Activated T-helper 9 cell treated with anti-CD3 and anti-CD28 coated beads, Interleukin-2, amount 50 U/mL, for 16 hours (primary cell): Measurements from ENCODE around the gene LMLN.
"Not testable (repeated sequence)": the region's sequence is repeated elsewhere in the genome, so short reads cannot be mapped to it uniquely, and the experiment has no call there.

Source experiments
- DNase-seq: peaks from one replicate; pipeline ENCODE4 v3.0.0-alpha.2; 2020; ENCODE audit warnings: low read depth

The LMLN gene, protein sequence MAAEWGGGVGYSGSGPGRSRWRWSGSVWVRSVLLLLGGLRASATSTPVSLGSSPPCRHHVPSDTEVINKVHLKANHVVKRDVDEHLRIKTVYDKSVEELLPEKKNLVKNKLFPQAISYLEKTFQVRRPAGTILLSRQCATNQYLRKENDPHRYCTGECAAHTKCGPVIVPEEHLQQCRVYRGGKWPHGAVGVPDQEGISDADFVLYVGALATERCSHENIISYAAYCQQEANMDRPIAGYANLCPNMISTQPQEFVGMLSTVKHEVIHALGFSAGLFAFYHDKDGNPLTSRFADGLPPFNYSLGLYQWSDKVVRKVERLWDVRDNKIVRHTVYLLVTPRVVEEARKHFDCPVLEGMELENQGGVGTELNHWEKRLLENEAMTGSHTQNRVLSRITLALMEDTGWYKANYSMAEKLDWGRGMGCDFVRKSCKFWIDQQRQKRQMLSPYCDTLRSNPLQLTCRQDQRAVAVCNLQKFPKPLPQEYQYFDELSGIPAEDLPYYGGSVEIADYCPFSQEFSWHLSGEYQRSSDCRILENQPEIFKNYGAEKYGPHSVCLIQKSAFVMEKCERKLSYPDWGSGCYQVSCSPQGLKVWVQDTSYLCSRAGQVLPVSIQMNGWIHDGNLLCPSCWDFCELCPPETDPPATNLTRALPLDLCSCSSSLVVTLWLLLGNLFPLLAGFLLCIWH

DNA sequence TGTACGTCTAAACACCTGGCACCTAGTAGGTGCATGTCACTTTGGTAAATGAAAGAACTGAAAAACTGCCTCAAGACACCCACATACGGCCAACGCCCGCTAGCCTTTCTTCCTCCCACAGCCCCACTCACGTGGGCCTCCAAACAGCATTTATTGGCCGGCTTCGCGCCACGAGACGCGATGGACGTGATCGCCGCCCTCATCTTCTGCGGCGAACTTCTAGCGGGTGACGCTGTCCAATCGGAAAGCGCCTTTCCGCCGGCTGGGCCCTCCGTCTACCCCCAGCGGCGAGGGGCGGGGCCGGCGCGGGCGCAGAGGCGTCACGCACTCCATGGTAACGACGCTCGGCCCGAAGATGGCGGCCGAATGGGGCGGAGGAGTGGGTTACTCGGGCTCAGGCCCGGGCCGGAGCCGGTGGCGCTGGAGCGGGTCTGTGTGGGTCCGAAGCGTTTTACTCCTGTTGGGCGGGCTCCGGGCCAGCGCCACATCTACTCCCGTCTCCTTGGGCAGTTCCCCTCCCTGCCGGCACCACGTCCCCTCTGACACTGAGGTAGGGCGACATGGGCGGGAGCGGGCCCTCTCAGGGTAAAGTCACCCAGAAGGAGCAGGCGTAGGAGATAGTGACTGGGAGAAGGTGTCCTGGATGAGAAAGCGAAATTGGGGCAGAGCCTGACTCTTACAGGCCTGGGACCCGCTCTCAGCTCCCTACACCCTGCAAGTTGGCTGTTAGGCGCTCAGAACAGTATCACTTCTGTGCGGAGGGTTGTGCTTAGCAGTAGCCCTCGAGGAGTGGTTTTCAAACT is at the start of gene LMLN:
Gene LMLN, plus strand, starts transcription at position 327 of the 803 bp plus-strand sequence. Its CDS starts 29 bp downstream, at position 356.
- peak; percentile 93 for DNase-seq

DNA sequence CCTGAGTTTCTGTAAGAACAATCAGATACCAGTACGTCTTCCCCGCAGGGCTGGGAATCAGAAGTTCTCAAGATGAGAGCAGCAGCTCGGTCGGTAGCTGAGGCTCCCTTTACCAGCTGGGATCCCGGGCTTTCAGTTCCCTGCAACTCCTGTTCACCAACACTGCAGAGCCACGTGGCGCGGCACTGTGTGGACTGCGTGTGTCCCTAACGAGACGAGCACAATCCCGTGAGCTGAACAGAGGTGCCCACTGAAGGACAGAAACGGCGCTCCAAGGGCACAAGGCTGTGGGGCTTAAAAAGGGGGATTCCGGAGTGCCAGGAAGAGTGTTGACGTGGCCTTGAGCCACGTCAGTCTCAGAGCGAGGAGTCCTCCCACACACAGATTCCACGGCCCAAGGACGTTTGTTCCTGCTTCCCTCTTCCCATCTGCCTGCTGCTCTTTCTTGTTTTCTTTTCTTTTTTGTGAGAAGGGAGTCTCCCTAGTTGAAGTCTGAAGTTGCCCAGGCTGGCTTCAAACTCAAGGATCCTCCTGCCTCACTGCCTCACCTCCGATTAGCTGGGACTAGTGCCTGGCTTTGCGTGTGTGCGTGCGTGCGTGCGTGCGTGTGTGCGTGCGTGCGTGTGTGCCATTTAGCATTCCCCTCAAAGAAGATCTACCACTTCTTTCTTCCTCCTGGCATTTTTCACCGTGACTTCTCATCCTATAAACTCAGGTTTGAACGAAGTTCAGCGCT is 47.1 kb upstream of the LMLN start:
- no peak for DNase-seq

DNA sequence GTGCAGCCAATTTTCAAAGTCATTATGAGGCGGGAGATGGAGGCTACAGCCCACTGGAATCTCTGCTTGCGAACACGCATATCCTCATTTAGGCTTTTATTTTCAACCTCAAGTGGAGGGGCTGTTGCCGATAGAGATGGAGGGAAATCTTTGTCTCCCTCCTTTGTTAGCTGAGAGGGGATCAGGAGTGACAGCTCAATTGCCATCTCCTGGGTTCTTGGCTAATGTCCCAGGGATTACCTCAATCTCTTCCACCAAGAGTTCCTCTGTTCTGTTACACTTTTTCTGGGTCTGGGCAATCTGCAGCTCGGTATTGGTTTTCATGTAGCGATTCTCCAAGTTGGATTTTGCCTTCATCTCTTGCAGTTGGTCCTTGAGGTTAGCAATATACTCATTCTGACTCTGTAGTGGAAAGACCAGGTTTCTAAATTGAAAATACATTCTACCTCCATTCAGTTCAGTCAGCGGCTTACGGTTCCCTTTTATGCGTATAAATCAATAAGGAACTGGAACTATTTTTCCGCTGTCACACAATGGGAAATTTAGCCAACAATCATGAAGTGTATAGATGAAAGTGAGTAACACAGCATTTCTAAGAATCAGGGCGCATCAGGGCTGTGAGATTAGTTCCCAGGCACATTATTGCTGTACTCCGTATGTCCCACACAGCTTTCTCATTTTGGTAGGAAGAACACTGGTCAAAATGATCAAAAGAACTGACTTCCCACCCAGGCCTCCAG is 46.2 kb upstream of the LMLN start:
- no peak for DNase-seq

DNA sequence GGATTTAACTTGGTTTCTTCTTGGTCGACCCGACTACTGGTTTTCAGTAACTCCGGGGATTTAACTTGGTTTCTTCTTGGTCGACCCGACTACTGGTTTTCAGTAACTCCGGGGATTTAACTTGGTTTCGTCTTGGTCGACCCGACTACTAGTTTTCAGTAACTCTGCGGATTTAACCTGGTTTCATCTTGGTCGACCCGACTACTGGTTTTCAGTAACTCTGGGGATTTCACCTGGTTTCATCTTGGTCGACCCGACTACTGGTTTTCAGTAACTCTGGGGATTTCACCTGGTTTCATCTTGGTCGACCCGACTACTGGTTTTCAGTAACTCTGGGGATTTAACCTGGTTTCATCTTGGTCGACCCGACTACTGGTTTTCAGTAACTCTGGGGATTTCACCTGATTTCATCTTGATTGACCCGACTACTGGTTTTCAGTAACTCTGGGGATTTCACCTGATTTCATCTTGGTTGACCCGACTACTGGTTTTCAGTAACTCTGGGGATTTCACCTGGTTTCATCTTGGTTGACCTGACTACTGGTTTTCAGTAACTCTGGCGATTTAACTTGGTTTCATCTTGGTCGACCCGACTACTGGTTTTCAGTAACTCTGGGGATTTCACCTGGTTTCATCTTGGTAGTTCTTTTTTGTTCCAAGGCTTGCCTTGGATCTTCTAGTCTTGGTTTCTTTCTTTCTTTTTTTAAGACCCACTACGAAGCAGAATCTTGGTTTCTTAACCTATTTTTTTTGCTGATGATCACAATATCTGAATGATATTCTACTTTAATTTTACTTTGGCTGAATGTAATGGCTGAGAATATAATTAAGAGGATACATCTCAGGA is 38.4 kb upstream of the LMLN start:
- not testable (repeated sequence) for DNase-seq

DNA sequence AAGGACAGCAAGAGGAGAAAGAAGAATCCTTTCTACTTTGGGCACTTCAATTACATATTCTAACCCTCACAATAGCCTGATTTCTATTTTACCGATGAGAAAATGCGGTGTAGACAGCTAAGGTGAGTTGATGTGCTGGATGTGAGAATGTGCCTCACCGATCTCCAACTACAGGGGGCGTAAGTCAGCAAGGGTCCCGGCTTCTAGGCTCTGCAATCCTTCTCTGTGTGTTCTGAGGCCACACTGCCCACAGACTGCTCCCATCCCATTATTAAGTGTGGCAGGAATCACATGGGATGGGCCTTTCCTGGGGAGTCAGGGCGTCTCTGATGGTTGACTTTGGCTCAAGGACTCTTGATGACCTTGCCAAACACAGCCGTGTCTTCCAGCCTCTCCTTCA is 33.6 kb upstream of the LMLN start:
- DNase-seq: no peak

DNA sequence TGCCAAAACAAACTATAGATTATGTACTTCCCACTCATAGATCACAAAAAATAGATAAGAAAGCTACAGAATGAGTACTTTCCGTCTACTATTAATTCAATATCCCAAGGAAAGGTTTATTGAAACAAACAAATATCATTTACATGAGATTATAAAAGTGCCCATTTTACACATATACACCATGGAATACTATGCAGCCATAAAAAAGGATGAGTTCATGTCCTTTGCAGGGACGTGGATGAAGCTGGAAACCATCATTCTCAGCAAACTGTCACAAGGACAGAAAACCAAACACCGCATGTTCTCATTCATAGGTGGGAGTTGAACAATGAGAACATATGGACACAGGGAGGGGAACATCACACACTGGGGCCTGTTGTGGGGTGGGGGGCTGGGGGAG is 32.4 kb upstream of the LMLN start:
- not testable (repeated sequence) for DNase-seq

DNA sequence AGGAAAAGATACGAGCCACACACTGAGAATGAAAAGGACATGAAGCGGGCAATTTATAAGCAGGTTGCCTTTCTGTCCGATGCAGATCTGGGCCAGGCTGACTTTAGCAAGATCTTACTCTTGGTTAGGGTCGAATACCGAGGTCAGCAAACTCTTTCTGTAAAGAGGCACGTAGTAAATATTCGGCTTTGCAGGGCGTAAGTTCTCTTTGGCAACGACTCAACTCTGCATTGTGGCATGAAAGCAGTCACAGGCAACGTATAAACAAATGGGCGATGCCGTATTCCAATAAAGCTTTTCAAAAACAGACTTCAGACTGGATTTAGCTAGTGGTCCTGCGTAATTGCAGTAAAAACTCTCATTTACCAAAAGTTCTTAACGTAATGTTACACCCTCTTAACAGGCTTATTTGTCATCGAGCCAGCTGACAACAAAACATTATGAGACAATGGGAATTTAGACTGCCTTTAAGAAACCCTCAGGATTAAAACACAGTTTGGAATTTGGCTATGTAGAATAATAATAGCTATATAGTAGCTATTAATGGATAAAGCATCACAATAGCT is 23.1 kb upstream of the LMLN start:
- no peak for DNase-seq

DNA sequence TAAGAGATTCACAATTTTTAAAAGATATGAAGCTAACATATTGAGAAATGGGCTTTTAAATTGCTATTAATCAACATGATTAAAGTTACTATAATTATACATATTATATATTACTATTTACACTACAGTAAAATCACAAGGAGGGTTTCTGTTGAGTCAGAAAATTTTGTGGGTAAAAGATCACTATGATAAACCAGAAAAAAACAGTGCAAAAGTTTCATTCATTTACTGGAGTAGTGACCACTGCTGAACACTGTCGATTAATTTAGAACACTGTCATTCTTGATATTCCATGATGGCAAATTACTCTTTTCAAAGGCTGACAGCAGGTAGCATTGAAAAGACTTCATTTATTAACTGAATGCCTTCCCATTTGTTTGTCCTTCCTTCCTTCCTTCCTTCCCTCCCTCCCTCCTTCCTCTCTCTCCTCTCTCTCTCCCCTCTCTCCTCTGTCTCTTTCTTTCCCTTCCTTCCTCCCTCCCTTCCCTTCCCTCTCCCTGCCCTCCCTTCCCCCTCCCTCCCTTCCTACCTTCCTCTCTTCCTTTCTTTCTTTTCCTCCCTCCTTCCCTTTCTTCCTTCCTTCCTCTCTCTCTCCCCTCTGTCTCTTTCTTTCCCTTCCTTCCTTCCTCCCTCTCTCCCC is 19.2 kb upstream of the LMLN start:
- DNase-seq: no peak

DNA sequence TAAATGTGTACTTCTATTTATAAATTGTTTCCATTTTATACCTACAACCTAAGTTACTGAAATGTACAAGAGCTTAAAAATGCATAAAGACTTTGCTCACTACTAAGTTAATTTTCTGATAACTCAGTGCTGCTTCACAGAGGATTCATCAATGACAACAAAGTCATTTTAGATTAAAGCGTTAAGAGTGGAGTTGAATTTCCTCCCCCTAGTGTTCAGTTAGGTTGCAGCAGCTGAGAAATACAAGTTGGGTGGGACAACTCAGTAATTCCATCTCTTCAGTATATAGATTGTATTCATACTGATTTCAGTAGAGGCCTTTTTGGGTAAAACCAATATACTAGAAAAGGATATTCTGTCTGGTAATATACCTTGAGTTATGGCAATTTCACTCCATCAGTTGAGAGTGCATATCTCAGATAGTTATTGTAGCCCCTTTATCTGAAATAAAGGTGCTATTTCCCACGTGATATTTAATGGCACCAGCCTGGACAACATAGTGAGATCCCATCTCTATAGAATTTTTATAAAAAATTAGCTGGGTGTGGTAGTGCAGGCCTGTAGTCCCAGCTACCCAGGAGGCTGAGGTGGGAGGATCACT is 17.0 kb upstream of the LMLN start:
- DNase-seq: no peak

DNA sequence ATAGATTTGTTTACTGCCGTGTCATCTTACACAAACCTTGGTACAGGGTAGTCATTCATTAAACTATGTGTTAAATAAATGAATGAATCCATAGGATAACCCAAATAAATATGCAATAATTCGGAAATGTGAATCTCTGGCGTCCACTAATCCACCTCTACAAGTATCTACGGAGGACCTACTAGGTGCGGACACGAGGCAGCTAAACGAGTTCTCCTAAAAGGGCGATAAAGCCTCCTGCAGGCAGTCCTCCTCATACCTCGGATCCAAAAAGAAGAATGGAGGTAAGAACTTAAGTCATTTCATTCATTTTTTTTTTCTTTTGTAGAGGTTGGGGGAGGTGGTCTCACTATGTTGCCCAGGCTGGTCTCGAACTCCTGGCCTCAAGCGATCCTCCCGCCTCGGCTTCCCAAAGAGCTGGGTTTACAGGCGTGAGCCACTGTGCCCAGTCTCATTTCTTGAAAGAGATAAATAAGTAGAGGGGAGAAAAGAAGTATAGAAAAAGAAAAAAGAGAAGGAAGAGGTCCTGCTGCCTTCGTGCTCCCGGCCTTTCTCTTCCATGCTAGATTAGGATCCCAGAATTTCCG is 10.7 kb upstream of the LMLN start:
- DNase-seq: no peak

DNA sequence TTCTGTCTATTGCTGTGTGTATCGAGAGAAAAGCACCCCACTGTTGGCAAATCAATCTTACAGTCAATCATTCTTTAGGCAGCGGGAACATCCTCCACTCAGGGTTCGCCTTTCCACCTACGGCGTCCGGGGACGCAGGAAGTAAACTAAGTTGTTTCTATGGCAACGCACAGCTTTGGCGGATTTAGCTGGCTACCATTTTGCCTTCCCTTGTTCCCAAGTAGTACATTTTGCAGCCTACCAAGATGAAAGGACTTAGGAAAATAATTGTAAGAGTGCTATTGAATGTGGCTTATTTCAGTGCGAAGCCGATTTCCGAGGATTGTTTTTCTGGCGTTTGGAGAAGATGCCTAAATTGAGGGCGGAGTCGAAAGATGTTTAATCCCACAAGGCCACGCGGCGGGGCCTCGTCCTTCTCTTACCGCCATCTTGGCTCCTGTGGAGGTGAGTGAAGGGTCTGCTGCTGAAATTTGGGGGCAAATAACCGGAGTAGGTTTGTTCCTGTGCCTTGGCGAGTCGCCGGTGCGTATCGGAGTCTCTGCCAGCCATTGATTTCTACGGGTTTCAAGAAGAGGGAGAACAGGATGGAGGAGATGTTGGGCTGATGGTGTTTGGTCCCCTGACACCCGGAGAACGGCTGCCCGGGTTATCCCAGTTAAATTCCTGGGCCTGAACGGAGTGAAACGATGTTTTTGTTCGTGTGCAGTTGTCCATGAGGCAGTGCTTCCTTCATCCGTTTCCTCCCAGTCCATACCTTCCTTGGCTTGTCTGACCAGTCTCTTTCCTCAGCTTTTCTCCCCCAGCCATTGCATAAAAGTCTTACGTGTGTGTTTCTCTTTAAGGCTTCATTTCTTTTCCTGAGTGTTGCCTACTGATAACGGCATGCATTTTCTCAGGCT is 10.0 kb upstream of the LMLN start, which contains the start of gene RPL35A:
Gene RPL35A, plus strand, starts transcription at position 413 of the 899 bp plus-strand sequence. CDS start 778 bp downstream, outside the sequence.
- DNase-seq: peak; percentile 72

DNA sequence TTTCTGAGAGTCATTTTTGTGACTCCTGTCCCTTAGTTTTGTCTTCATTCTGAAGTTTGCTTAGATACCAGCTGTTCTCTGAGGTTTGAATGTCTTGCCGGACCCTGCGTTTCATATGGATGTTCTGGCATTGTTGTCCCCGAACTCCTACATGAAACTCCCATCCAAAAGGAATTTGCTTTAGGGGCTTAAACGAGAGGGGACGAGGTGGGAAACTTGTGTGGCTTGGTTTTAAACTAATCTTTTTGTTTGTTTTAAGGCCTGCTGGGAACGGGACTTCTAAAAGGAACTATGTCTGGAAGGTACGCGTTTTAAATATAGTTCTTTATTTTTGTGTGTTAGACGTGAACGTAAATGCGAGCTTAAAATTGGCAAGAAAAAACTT is 9.3 kb upstream of the LMLN start:
- DNase-seq: no peak

DNA sequence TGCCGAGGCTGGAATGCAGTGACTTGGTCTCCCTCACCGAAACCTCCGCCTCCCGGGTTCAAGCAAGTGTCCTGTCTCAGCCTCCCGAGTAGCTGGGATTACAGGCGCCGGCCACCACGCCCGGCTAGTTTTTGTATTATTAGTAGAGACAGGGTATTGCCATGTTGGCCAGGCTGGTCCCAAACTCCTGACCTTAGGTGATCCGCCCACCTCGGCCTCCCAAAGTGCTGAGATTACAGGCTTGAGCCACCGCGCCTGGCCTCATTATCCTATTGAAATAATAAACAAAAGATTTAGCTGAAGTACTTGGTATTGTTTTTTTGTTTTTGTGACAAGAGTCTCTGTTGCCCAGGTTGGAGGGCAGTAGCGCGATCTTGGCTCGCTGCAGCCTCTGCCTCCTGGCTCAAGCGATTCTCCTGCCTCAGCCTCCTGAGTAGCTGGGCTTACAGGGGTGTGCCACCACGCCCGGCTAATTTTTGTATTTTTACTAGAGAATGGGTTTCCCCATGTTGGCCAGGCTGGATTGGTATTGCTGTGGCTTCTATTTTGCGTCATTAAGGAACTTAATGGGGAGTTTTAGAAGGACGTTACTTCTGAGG is 8.5 kb upstream of the LMLN start:
- no peak for DNase-seq

DNA sequence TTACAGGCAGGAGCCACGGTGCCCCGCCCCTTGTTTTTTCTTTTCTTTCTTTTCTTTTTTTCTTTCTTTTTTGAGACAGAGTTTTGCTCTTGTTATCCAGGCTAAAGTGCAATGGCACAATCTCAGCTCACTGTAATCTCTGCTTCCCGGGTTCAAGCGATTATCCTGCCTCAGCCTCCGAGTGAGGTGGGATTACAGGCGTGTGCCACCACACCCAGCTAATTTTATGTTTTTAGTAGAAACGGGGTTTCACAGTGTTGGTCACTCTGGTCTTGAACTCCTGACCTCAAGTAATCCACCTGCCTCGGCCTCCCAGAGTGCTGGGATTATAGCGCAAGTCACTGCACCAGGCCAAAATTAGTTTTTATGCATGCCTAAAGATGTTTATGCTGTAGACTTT is 7.6 kb upstream of the LMLN start:
- no peak for DNase-seq

DNA sequence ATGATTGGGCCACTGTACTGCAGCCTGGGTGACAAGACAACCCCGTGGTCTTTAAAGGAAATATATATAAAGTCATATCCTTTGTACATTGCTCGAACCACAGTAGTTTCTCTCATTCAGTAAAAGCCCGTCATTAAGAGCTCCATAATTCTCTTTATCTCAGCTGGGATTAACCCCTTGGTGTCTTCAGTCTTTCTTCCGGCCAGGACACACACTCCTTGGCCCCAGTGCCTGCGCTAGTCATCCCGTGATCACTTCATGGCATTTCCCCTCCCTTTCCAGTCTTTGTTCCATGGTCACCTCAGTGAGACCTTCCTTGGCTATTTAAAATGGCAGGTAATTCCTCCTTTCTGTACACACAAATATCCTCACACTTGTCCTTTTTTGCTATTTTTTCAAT is 6.7 kb upstream of the LMLN start:
- no peak for DNase-seq

DNA sequence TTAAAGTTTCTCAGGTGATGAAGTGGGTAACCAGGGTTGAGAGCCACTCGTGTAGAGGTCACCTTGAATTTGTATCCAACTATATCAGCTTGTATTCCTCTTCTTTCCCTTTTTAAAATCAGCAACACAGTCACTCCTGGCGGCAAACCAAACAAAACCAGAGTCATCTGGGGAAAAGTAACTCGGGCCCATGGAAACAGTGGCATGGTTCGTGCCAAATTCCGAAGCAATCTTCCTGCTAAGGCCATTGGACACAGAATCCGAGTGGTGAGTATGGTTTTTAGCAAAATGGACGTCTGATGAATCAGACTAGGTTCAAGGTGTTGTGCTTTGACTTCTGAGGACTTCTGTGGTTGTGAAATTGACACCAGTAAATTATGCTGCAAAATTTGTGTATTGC is 6.1 kb upstream of the LMLN start:
- no peak for DNase-seq

DNA sequence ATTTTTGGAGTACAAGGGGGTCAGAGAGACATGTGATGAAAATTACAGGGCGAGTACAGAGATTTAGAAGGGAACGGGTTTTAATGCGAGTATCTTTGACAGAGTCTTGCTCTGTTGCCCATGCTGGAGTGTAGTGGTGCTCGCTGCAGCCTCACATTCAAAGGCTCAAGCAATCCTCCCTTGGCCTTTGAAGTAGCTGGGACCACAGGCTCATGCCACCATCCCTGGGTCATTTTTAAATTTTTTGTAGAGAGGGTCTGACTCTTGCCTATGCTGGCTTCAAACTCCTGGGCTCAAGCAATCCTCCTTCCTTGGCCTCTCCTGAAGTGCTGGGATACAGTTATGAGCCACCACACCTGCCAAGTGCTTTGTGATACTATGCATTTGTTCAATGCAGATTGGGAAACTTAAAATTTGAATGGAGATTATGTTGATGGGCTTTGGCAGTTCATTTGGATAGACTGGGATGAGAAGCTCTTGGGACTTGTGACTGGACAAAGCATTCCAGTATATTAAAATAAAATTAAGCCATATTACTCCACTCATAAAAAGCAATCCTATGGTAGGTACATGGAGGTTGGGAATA is 4.0 kb upstream of the LMLN start:
- no peak for DNase-seq
